Activated CD4-positive, alpha-beta T cell treated with anti-CD3 and anti-CD28 coated beads, Interleukin-2, amount 10 ng/mL, durations not matched to agents 7 days and 5 days (primary cell): ENCODE results near the gene PPARGC1A. TPM values are rescaled to one million over a fixed set of nuclear protein-coding genes. Genes with fewer than 3 reads are reported as not detected.

Experiments used
- CTCF ChIA-PET: fragments of 350-600 bp; sonication (Branson Sonifier 250); formaldehyde crosslinking; loops from one replicate; lab custom pipeline; 2021; ENCODE audit warnings: antibody characterized with exemption; lab: Charles Lee
- POLR2A ChIA-PET: fragments of 350-600 bp; sonication (Branson Sonifier 250); formaldehyde crosslinking; loops from one replicate; lab custom pipeline; 2021; ENCODE audit warnings: antibody characterized with exemption; lab: Charles Lee
- DNase-seq: peaks from one replicate; pipeline ENCODE4 v3.0.0-alpha.2; 2020
- H3K27ac Mint-ChIP-seq: one replicate; pipeline ENCODE4 v1.8.0; 2021; ENCODE audit warnings: mild to moderate bottlenecking, moderate library complexity, mixed read lengths
- H3K27me3 Mint-ChIP-seq: one replicate; pipeline ENCODE4 v1.8.0; 2021; ENCODE audit warnings: mixed read lengths
- H3K36me3 Mint-ChIP-seq: one replicate; pipeline ENCODE4 v1.8.0; 2021; ENCODE audit warnings: low read depth, mixed read lengths
- H3K4me1 Mint-ChIP-seq: one replicate; pipeline ENCODE4 v1.8.0; 2021; ENCODE audit warnings: mixed read lengths
- H3K4me3 Mint-ChIP-seq: one replicate; pipeline ENCODE4 v1.8.0; 2021; ENCODE audit warnings: mild to moderate bottlenecking, moderate library complexity, mixed read lengths
- H3K9me3 Mint-ChIP-seq: one replicate; pipeline ENCODE4 v1.8.0; 2021; ENCODE audit warnings: mixed read lengths
- total RNA-seq, 2 experiments: library from RNA; stranded (reverse); gene quantifications; one replicate each; pipeline ENCODE4 v1.2.3, GENCODE V29; 2021

Gene PPARGC1A
- total RNA-seq, 2 experiments from 2014 or later = not detected

- ChIA-PET CTCF (interaction anchor here (0.6 kb wide), 1 partner anchor 30 kb away, joined by 3 read pairs; no protein-coding TSS in a partner anchor), POLR2A (no interaction called here)
- no peak overlapping the region for H3K27ac Mint-ChIP-seq
- H3K36me3 Mint-ChIP-seq = no peaks in the 10 kb centered on the region
- H3K4me1 Mint-ChIP-seq = no peaks in the 10 kb centered on the region
- no peak for DNase-seq
- H3K27me3 Mint-ChIP-seq = no peaks in the 10 kb centered on the region
- no peak overlapping the region for H3K4me3 Mint-ChIP-seq
- no peaks in the 10 kb centered on the region for H3K9me3 Mint-ChIP-seq
These were observed 84.4 kb downstream of the PPARGC1A start for GRCh38 chr4:23805450-23805851.

DNA sequence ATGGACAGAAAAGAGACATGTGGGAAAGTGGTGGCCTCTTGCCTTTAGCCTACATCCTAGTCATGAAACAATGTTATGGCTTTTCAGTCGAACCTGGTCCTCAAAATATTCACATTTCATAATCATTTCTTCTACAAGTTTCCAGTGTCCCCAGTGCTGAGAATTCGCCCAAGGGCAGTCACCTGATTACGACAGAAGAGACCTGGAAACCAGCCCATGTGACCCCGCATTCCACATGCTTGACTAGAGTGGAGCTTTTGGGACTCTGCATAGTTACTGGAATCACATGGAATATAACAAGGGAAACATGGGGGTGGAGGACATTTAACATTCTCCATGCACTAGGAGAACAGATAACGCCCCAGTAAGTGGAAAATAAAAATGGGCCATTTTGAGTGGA, 100.1 kb downstream of the PPARGC1A start:
- H3K27me3 Mint-ChIP-seq = no peaks in the 10 kb centered on the region
- no peak overlapping the region for H3K27ac Mint-ChIP-seq
- no peaks in the 10 kb centered on the region for H3K36me3 Mint-ChIP-seq
- no peaks in the 10 kb centered on the region for H3K4me1 Mint-ChIP-seq
- ChIA-PET POLR2A (no interaction called here), CTCF (no interaction called here)
- no peak for DNase-seq
- no peak overlapping the region for H3K4me3 Mint-ChIP-seq
- H3K9me3 Mint-ChIP-seq = peaks cover 2% of the 10 kb centered on the region

DNA sequence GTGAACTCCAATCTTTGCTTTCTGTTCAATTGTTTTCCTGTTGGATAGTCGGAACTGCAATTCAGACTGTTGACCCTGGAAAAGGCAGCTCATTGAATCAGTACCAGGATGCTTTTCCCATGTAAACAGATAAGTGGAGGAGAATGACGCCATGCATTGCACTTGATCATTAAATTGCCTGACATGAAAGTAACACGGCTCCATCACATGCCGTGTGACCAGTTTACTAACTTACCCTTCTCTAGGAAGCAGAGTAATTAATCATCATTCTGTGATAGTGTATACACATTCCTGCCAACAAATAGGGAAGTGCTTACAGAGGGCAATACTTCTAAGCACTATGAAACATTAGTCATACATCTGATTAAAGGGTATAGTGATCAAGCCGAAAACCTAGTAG, 101.4 kb downstream of the PPARGC1A start:
- H3K4me1 Mint-ChIP-seq = no peaks in the 10 kb centered on the region

GRCh38 chr4:23788027-23788426, 101.8 kb downstream of the PPARGC1A start:
- no peaks in the 10 kb centered on the region for H3K4me1 Mint-ChIP-seq
- CTCF ChIA-PET = no interaction called here
- POLR2A ChIA-PET = no interaction called here
- H3K27ac Mint-ChIP-seq = no peak overlapping the region
- H3K27me3 Mint-ChIP-seq = no peaks in the 10 kb centered on the region
- peaks cover 2% of the 10 kb centered on the region for H3K9me3 Mint-ChIP-seq
- no peak for DNase-seq
- no peaks in the 10 kb centered on the region for H3K36me3 Mint-ChIP-seq
- H3K4me3 Mint-ChIP-seq = no peak overlapping the region

More for the DNA sequence above, 101.4 kb downstream of the PPARGC1A start:
- POLR2A ChIA-PET = no interaction called here
- CTCF ChIA-PET = interaction anchor here (0.6 kb wide), 1 partner anchor 710 kb away, joined by 3 read pairs; no protein-coding TSS in a partner anchor
- Mint-ChIP-seq H3K36me3 (no peaks in the 10 kb centered on the region), H3K27me3 (no peaks in the 10 kb centered on the region), H3K27ac (no peak overlapping the region), H3K4me3 (no peak overlapping the region), H3K9me3 (peaks cover 2% of the 10 kb centered on the region)
- DNase-seq = no peak

DNA sequence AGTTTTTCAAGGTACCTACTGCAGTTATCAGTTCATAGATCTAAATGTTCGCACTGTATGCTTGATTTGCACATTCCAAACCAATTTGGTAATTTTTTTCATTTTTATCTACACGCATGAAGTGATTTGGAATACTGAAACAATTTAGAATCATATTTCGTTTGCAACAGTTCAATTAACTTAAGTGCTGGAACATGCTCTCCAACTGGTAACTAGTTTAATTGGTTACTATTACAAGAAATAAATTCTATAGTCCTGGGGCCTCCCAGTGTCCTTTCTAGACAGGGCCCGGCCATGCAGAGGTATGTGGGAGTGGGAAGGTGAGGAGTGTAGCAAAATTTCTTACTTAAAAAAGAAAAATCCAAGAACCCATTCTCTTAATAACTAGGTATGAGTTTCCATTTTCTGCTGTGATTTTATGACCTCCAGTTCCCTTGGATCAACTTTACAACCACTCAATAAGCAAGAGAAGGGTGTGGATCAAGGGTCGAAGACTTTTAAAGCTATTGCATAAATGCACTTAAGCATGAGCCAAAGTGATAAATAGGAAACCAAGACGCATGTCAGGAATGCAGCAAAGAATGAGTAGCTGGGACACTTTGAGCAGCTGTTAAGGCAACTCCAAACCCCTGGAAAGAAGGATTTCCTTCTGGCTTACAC, 106.9 kb downstream of the PPARGC1A start:
- Mint-ChIP-seq H3K36me3 (no peaks in the 10 kb centered on the region), H3K27ac (no peak overlapping the region), H3K4me1 (no peaks in the 10 kb centered on the region), H3K27me3 (no peaks in the 10 kb centered on the region), H3K4me3 (no peak overlapping the region), H3K9me3 (peaks cover 2% of the 10 kb centered on the region)
- ChIA-PET POLR2A (no interaction called here), CTCF (no interaction called here)
- no peak for DNase-seq

GRCh38 chr4:23779839-23780238, 110.0 kb downstream of the PPARGC1A start:
- no peak for DNase-seq
- Mint-ChIP-seq H3K27me3 (no peaks in the 10 kb centered on the region), H3K4me3 (no peak overlapping the region), H3K36me3 (no peaks in the 10 kb centered on the region), H3K9me3 (no peaks in the 10 kb centered on the region), H3K27ac (no peak overlapping the region), H3K4me1 (no peaks in the 10 kb centered on the region)
- ChIA-PET CTCF (no interaction called here), POLR2A (no interaction called here)

DNA sequence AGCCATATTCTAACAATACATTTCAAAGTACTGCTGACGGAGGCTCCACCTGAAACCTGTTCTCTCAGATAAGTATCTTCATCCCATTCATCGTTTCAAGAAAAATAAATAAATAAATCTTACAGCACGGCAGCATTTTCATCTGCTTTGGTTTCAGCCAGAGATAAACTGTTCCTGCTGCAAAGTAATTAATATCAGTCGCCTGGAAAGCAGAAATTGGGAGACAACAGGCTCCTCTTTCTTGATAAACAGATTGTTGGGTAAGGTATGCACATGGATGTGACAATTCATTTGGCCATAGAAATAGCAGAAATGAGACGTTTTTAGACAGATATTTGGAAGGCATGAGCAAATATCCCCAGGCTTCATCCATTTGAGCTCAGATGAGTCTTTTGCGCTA, 110.4 kb downstream of the PPARGC1A start:
- H3K9me3 Mint-ChIP-seq = no peaks in the 10 kb centered on the region

DNA sequence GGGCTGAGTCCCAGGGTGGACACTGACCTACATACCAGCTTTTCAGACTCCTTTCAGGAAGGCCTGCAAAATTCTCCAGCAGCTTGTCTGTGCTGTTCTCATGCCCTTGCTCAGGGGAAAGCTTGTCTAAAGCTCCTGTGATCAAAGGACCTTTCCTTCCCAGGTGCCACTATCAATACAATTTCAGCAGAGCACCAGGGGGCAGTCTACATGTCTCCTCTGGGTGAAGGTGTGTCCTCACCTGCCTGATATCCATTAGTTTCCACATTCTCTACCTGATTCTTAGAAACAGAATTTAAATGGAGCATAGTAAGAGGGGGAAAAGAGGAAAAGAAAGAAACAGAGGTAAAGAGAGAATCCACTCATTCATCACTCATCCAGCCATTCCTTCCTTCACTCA, 114.2 kb downstream of the PPARGC1A start:
- no peak for DNase-seq
- Mint-ChIP-seq H3K36me3 (no peaks in the 10 kb centered on the region), H3K9me3 (no peaks in the 10 kb centered on the region), H3K4me3 (no peak overlapping the region), H3K27me3 (no peaks in the 10 kb centered on the region), H3K4me1 (no peaks in the 10 kb centered on the region), H3K27ac (no peak overlapping the region)
- CTCF ChIA-PET = no interaction called here
- POLR2A ChIA-PET = no interaction called here

More for the DNA sequence above, 110.4 kb downstream of the PPARGC1A start:
- CTCF ChIA-PET = no interaction called here
- Mint-ChIP-seq H3K27me3 (no peaks in the 10 kb centered on the region), H3K4me1 (no peaks in the 10 kb centered on the region), H3K27ac (no peak overlapping the region), H3K4me3 (no peak overlapping the region), H3K36me3 (no peaks in the 10 kb centered on the region)
- POLR2A ChIA-PET = no interaction called here
- DNase-seq = no peak

GRCh38 chr4:23774909-23775308, 114.9 kb downstream of the PPARGC1A start:
- H3K36me3 Mint-ChIP-seq = no peaks in the 10 kb centered on the region
- ChIA-PET POLR2A (no interaction called here), CTCF (interaction anchor here (0.5 to 0.6 kb wide), 2 partner anchors 30 to 102 kb away, joined by 3 read pairs; no protein-coding TSS in a partner anchor)
- no peak overlapping the region for H3K4me3 Mint-ChIP-seq
- no peak for DNase-seq
- no peaks in the 10 kb centered on the region for H3K27me3 Mint-ChIP-seq
- H3K4me1 Mint-ChIP-seq = no peaks in the 10 kb centered on the region
- no peaks in the 10 kb centered on the region for H3K9me3 Mint-ChIP-seq
- H3K27ac Mint-ChIP-seq = no peak overlapping the region

- Mint-ChIP-seq H3K27me3 (no peaks in the 10 kb centered on the region), H3K36me3 (no peaks in the 10 kb centered on the region), H3K4me3 (no peak overlapping the region), H3K27ac (no peak overlapping the region), H3K4me1 (no peaks in the 10 kb centered on the region), H3K9me3 (no peaks in the 10 kb centered on the region)
- ChIA-PET CTCF (interaction anchor here (0.5 to 0.6 kb wide), 2 partner anchors 101 to 611 kb away, joined by 3 to 5 read pairs; no protein-coding TSS in a partner anchor), POLR2A (interaction anchor here (0.6 kb wide), 1 partner anchor 44 kb away, joined by 3 read pairs; no protein-coding TSS in a partner anchor)
- DNase-seq = no peak
These were observed 115.8 kb downstream of the PPARGC1A start for GRCh38 chr4:23773884-23774636.

DNA sequence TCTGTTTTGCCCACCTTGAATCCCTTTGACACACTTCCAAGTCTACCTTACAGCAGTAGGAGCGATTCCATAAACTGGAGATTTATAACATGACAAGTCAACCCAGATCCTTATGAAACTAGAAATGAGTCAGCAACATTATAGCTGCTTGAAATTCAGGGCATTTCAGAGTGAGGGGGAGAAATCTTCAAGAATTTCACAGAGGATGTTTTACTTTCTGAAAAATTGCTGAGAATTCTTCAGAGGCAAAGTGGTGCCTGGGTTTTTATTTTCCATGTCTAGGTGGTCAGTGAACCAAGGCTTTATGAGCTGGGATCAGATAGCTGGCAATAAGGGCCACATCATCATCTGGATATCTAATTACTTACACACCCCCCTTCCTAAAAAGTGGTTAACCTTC, 119.8 kb downstream of the PPARGC1A start:
- Mint-ChIP-seq H3K4me1 (no peaks in the 10 kb centered on the region), H3K27ac (no peak overlapping the region), H3K4me3 (no peak overlapping the region), H3K27me3 (no peaks in the 10 kb centered on the region), H3K36me3 (no peaks in the 10 kb centered on the region), H3K9me3 (no peaks in the 10 kb centered on the region)
- no peak for DNase-seq
- CTCF ChIA-PET = no interaction called here
- POLR2A ChIA-PET = no interaction called here

DNA sequence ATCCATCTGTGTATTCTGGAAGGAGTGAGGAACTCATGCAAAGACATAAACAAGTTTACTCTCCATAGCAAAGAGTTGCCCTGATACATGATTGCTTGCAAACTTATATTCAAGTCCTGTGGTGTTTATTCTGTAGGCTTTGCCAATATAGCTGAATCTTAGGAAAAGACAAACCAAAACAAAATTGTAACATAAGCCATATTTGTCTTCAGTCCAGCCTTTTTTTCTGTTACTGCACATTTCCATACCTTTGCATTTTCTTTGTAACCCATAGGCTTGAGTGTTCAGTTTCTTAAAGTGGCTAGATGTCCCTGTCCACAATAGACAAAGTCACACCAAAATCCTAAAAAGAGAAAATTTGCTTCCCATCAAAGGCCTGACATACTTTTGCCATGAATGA, 120.4 kb downstream of the PPARGC1A start:
- ChIA-PET CTCF (no interaction called here), POLR2A (no interaction called here)
- Mint-ChIP-seq H3K4me1 (no peaks in the 10 kb centered on the region), H3K4me3 (no peak overlapping the region), H3K27me3 (no peaks in the 10 kb centered on the region), H3K27ac (no peak overlapping the region), H3K9me3 (no peaks in the 10 kb centered on the region), H3K36me3 (no peaks in the 10 kb centered on the region)
- no peak for DNase-seq

DNA sequence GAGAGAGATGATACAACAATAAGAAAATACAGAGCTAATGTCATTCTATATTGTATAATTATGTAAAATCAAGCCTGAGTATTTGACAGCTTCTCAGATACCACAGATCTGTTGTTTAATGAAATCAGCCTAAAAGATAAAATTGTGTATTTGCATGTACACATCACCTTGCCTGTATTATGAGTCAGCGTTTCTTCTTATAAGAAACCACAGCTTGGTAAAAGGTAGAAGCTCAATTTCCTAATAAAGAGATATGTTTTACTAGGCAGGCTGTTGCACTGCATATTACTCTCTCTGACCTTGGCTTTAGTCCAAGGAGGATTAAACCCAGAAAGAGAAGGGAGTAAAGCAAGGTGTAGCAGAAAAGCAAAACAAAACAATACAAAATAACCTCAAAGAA, 121.3 kb downstream of the PPARGC1A start:
- H3K4me3 Mint-ChIP-seq = no peak overlapping the region
- no peak overlapping the region for H3K27ac Mint-ChIP-seq
- H3K4me1 Mint-ChIP-seq = no peaks in the 10 kb centered on the region
- DNase-seq = no peak
- H3K27me3 Mint-ChIP-seq = no peaks in the 10 kb centered on the region
- no peaks in the 10 kb centered on the region for H3K9me3 Mint-ChIP-seq
- H3K36me3 Mint-ChIP-seq = no peaks in the 10 kb centered on the region
- ChIA-PET POLR2A (no interaction called here), CTCF (no interaction called here)
